AG04450 (cell line): ENCODE data around the gene ATP1A3. TPM values are rescaled to one million over a fixed set of nuclear protein-coding genes. Genes with fewer than 3 reads are reported as not detected.

ENCODE experiments used
- CTCF ChIA-PET: fragments of 300-600, 350-600 bp; formaldehyde crosslinking; extraction: SDS; loops from one replicate; lab custom pipeline; 2022; ENCODE audit warnings: antibody characterized with exemption, inconsistent platforms; lab: Charles Lee
- POLR2A ChIA-PET: fragments of 350-600 bp; formaldehyde crosslinking; extraction: SDS; loops from one replicate; lab custom pipeline; 2021; ENCODE audit warnings: antibody characterized with exemption, inconsistent platforms; lab: Yijun Ruan, JAX
- DNase-seq: peaks from one replicate; pipeline ENCODE4 v3.0.0-alpha.2; 2011; ENCODE audit warnings: low read depth, low spot score
- H3K27ac ChIP-seq: one replicate; pipeline ENCODE4 v1.5.1; 2012; ENCODE audit warnings: low read depth, low read length, control low read depth
- H3K27me3 ChIP-seq: one replicate; pipeline ENCODE4 v1.6.0; 2012; ENCODE audit warnings: low read length; ENCODE audit not compliant: control insufficient read depth, insufficient read depth
- H3K4me3 ChIP-seq: 2 replicates; pipeline ENCODE4 v1.5.1; 2011; ENCODE audit warnings: mild to moderate bottlenecking, low read depth, low read length, control low read depth
- H3K9me3 ChIP-seq: 2 replicates; pipeline ENCODE4 v1.5.1; 2012; ENCODE audit warnings: low read length; ENCODE audit not compliant: control insufficient read depth, insufficient read depth
- polyA plus RNA-seq: library from polyadenylated mRNA; depleted of rRNA; stranded (reverse); fragments of >200 nt; gene quantifications from 2 replicates; pipeline ENCODE4 v1.2.3, GENCODE V29; 2011
- TF ChIP-seq, protein P1 (sequence below): IDR thresholded peaks from 2 replicates; pipeline ENCODE4 v1.5.1; 2011; ENCODE audit warnings: low read depth, low read length, control low read depth, inconsistent platforms

ATP1A3 gene
- polyA plus RNA-seq, 1 experiment = not detected

DNA sequence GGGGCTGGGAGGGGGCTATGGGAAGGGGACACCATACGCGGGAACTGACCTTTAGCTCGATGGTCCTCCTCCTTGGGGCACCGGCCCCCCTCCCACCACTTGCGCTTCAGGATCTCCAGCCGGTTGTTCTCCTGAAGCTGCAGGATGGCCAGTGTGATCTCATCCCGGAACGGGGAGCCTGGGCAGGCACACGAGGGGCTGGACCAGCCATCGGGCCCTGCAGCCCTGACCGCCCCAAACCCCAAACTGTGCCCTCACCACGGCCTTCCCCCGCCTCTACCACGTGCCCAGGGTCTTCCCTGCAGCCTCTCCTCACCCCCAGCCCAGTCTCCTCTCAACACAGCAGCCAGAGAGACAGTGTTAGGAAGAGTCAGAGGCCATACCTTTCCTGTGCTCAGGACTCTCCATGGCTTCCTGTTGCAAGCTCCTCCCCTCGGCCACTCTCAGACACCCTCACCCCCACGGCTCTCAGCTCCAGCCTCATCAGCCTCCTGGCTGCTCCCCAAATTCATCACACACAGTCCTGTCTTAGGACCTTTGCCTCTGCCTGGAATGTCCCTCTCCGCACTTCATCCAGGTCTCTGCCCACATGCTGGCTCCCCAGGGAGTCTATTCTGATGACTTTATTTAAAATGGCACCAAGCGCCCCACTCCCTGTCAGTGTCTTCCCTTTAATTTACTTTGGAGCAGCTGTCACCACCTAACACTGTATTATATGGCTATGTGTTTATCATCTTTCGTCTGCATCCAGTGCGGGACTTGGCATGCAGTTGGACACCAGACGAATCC, 9.7 kb upstream of the ATP1A3 start:
- Histone ChIP-seq H3K9me3 (no peaks in the 10 kb centered on the region; the same call in 1 of the 2 replicates), H3K4me3 (no peak overlapping the region), H3K27ac (no peak overlapping the region), H3K27me3 (peaks cover 43% of the 10 kb centered on the region)
- TF ChIP-seq, protein P1, sequence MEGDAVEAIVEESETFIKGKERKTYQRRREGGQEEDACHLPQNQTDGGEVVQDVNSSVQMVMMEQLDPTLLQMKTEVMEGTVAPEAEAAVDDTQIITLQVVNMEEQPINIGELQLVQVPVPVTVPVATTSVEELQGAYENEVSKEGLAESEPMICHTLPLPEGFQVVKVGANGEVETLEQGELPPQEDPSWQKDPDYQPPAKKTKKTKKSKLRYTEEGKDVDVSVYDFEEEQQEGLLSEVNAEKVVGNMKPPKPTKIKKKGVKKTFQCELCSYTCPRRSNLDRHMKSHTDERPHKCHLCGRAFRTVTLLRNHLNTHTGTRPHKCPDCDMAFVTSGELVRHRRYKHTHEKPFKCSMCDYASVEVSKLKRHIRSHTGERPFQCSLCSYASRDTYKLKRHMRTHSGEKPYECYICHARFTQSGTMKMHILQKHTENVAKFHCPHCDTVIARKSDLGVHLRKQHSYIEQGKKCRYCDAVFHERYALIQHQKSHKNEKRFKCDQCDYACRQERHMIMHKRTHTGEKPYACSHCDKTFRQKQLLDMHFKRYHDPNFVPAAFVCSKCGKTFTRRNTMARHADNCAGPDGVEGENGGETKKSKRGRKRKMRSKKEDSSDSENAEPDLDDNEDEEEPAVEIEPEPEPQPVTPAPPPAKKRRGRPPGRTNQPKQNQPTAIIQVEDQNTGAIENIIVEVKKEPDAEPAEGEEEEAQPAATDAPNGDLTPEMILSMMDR = no peak
- ChIA-PET POLR2A (no interaction called here), CTCF (interaction anchor here (0.6 kb wide), 1 partner anchor 33 kb away, joined by 4 read pairs; no protein-coding TSS in a partner anchor)
- DNase-seq = no peak

DNA sequence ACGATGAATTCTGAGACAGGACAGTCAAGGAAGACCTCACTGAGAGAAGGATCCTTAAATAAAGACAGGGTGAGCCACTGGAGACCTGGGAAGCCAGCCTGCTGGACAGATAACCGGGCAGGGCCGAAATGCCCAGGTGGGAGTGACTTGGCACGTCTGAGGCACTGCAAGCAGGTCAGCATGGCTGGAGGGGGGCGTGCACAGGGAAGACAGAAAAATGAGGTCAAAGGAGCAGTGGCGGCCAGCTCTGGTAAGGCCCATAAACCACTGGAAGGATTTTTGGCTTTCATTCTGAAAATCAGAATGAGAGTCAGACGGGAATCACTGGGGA, 5.8 kb upstream of the ATP1A3 start:
- ChIA-PET CTCF (interaction anchor here (0.5 to 2.4 kb wide), 3 partner anchors 10 to 72 kb away, joined by 3 to 18 read pairs (median 4); no protein-coding TSS in a partner anchor), POLR2A (no interaction called here)
- H3K4me3 ChIP-seq = no peak overlapping the region
- no peaks in the 10 kb centered on the region for H3K9me3 ChIP-seq
- peaks cover 59% of the 10 kb centered on the region for H3K27me3 ChIP-seq
- DNase-seq = no peak
- H3K27ac ChIP-seq = no peak overlapping the region
- TF ChIP-seq, protein P1 = no peak

DNA sequence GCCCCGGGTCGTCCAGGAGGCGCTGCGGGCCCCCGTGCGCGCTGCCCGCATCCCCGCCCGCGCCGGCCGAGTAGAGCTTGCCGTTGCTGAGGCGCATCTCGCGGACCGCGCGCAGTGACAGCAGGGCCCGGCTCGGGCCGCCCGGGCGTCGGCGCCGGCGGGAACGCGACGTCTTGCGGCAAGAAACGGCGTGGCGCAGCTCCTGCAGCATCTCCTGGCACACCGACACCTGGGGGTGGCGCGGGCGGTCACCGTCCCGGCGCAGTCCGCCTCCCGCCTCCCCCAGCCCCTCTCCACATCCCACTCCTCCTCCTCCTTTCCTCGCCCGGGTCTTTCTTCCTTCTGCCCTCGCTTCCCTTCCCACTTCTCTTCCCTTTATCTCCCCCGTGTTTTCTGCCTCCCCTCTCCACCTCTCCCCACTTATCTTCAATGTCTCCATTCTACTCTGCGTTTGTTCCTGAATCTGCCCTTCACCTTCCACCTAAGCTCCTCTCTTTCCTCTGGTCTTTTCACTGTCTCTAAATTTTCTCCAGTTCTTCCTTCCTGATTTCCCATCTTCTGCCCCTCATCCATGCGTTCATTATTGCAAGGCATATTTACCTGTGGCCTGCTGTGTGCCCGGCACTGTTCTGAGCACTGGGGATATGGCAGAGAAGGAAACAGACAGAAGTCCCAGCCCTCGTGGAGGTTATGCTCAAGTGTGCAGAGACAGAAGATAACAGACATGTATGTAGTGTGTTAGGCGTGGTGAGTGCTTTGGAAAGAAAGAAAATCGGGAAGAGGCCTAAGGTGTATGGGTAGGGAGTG, 5.2 kb upstream of the ATP1A3 start:
- POLR2A ChIA-PET = no interaction called here
- Histone ChIP-seq H3K27me3 (peaks cover 56% of the 10 kb centered on the region), H3K27ac (no peak overlapping the region), H3K9me3 (no peaks in the 10 kb centered on the region), H3K4me3 (no peak overlapping the region)
- CTCF ChIA-PET = interaction anchor here (0.6 to 2.4 kb wide), 3 partner anchors 11 to 36 kb away, joined by 3 to 18 read pairs (median 5); no protein-coding TSS in a partner anchor
- DNase-seq = no peak
- TF ChIP-seq, protein P1 = no peak

DNA sequence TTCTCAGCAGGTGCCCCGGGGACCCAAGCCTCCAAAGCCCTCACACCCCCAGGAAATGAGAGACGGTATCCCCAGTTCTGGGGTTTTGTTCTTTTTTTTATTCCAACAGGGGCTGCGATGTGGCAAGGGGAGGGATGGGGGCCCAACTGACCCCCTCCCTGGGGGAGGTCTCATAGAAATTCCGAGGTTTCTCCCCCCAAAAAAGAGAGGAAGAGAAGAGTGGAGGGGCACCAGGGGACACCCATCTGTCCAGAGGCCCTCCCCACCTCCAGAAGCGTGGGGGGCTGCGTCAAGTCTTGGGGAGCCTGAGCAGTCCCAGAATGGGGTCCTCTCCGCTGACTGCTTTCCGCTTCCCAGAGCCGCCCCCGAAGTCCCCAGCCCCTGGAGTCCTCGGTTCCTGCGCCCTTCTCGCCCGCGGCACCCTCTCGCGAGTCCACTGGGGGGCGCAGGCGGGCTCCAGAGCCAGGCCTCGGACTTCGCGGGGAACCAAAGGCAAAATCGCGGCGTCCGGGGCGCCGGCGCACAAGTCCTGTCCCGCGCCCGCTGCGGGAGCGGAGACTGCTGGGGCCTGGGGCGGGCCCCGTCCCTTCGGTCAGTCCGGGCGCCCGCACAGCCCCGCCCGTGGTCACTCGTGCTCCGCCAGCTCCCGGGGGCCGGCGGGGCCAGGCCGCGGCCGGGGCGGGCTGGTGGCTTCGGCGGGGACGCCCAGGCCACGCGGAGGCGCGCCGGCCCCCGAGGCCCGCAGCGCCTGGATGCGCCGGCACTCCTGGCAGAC, 4.4 kb upstream of the ATP1A3 start:
- POLR2A ChIA-PET = no interaction called here
- CTCF ChIA-PET = interaction anchor here (0.6 to 2.8 kb wide), 3 partner anchors 10 to 37 kb away, joined by 3 to 11 read pairs (median 3); no protein-coding TSS in a partner anchor

More for the DNA sequence above, 4.4 kb upstream of the ATP1A3 start:
- TF ChIP-seq, protein P1 = peak; percentile 63
- no peak for DNase-seq
- Histone ChIP-seq H3K27me3 (peaks cover 56% of the 10 kb centered on the region), H3K9me3 (no peaks in the 10 kb centered on the region), H3K27ac (no peak overlapping the region), H3K4me3 (no peak overlapping the region)
